ENCODE results near the gene HLA-E. TPM values are rescaled to one million over a fixed set of nuclear protein-coding genes. Genes with fewer than 3 reads are reported as not detected.

The HLA-E gene
- total RNA-seq, 2 donors from 2014 or later: 133 to 216 TPM

- H3K27ac ChIP-seq: no peak overlapping the region
- peaks cover 0 to 34% of the 10 kb centered on the region in 2 donors for H3K27me3 ChIP-seq
- ATAC-seq (no peak), DNase-seq (no peak)
- H3K36me3 ChIP-seq (replicated peaks in 1 of 2; ENCODE audit: insufficient read depth in 1 of 2, low read depth in 2 of 2): no peaks in the 10 kb centered on the region
- peaks cover 8% of the 10 kb centered on the region for H3K4me1 ChIP-seq
- intact Hi-C loops (cut with DNase I): no loop called here
- 34 to 57% methylated on average over 2 of the region's 2 CpGs for WGBS, 2 donors
- H3K9me3 ChIP-seq: no peaks in the 10 kb centered on the region
- no peak overlapping the region for H3K4me3 ChIP-seq
- TF ChIP-seq CTCF (IDR thresholded peaks at IDR 0.05): no peak
- TF ChIP-seq POLR2A (IDR thresholded peaks at IDR 0.05): no peak
Measured at GRCh38 chr6:30446259-30446658, 43.0 kb upstream of the HLA-E start.

GRCh38 chr6:30447237-30447636, 42.1 kb upstream of the HLA-E start:
- Histone ChIP-seq H3K36me3 (replicated peaks in 1 of 2; ENCODE audit: insufficient read depth in 1 of 2, low read depth in 2 of 2) (no peaks in the 10 kb centered on the region), H3K27ac (no peak overlapping the region), H3K4me3 (no peak overlapping the region), H3K9me3 (no peaks in the 10 kb centered on the region), H3K4me1 (peaks cover 11% of the 10 kb centered on the region), H3K27me3 (peaks cover 0 to 39% of the 10 kb centered on the region in 2 donors)
- 3% methylated on average over 2 of the region's 2 CpGs for WGBS, 2 donors
- ATAC-seq (no peak), DNase-seq (no peak)
- TF ChIP-seq POLR2A (IDR thresholded peaks at IDR 0.05) (no peak), CTCF (IDR thresholded peaks at IDR 0.05) (no peak)
- intact Hi-C loops (cut with DNase I): no loop called here

- H3K4me3 ChIP-seq: no peak overlapping the region
- peaks cover 0 to 40% of the 10 kb centered on the region in 2 donors for H3K27me3 ChIP-seq
Measured at GRCh38 chr6:30450548-30450908, 38.8 kb upstream of the HLA-E start.

GRCh38 chr6:30450909-30451841, 38.1 kb upstream of the HLA-E start:
- H3K4me3 ChIP-seq: no peak overlapping the region

More at GRCh38 chr6:30450548-30450908, 38.8 kb upstream of the HLA-E start:
- Histone ChIP-seq H3K27ac (no peak overlapping the region), H3K9me3 (no peaks in the 10 kb centered on the region), H3K4me1 (peaks cover 16% of the 10 kb centered on the region), H3K36me3 (replicated peaks in 1 of 2; ENCODE audit: insufficient read depth in 1 of 2, low read depth in 2 of 2) (no peaks in the 10 kb centered on the region)
- intact Hi-C loops (cut with DNase I): no loop called here
- DNase-seq (no peak), ATAC-seq (no peak)
- 29 to 34% methylated on average over 9 of the region's 9 CpGs for WGBS, 2 donors
- TF ChIP-seq CTCF (IDR thresholded peaks at IDR 0.05): no peak
- no peak for TF ChIP-seq POLR2A (IDR thresholded peaks at IDR 0.05)

More at GRCh38 chr6:30450909-30451841, 38.1 kb upstream of the HLA-E start:
- H3K4me1 ChIP-seq: peaks cover 16% of the 10 kb centered on the region
- H3K27ac ChIP-seq: no peak overlapping the region
- no peak for TF ChIP-seq POLR2A (IDR thresholded peaks at IDR 0.05)
- no peak for TF ChIP-seq CTCF (IDR thresholded peaks at IDR 0.05)
- H3K36me3 ChIP-seq (replicated peaks in 1 of 2; ENCODE audit: insufficient read depth in 1 of 2, low read depth in 2 of 2): no peaks in the 10 kb centered on the region
- WGBS, 2 donors: 12 to 13% methylated on average over 15 to 54 of the region's 55 CpGs
- H3K9me3 ChIP-seq: no peaks in the 10 kb centered on the region
- peak in 3 of 4 donors; percentile 27 to 65 (median 32) for DNase-seq
- peaks cover 0 to 34% of the 10 kb centered on the region in 2 donors for H3K27me3 ChIP-seq
- intact Hi-C loops (cut with DNase I): no loop called here
- ATAC-seq: peak; percentile 23
